Epithelial cell of prostate (primary cell): Measurements from ENCODE around the gene PPP1R1B.

Experiments
- DNase-seq: peaks from one replicate; pipeline ENCODE4 v3.0.0-alpha.2; 2011; ENCODE audit warnings: low read depth, low spot score
- H3K27ac ChIP-seq: fragments of 450-650 bp; 2 replicates; pipeline ENCODE4 v1.5.1; 2017; ENCODE audit warnings: mild to moderate bottlenecking

PPP1R1B gene

DNA sequence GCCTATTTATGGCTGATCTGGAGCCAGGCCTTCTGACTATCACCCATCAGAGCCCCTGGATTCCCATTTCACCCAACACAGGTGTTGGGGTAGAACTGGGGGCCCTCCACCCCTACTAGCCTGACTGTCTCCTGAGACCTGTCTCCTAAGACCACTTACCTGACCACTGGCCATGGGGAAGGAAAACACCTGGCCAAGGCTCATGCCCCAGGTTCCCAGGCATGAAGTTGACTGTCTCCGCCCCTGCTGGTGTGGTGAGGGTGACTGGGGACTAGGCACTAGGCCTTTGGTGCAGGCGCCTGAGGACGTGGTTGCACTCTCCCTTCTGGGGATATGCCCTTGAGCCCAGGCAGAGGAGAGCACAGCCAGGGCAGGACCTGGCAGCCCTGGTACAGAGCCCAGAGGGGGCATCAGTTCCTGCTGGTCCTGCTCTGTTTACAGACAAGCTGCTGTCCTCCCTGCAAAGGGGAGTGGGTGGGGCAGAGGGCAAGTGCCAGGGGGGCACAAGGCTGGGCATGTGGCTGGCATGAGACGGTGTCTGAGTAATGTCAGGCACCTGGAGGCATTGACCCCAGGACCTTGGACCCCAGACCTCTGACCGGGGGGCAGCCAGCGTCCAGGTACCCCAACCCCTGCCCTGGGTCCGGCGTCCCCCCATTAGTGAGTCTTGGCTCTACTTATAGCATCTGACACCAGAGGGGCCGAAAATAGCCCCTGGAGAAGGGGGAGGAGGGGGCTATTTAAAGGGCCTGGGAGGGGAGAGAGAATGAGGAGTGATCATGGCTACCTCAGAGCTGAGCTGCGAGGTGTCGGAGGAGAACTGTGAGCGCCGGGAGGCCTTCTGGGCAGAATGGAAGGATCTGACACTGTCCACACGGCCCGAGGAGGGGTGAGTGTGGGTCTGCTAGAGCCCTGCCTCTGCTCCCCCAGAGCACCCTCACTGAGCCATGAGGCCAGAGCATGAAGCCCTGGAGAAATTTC lies 38.1 kb downstream of the PPP1R1B start, which contains the start of gene TCAP:
Gene TCAP, plus strand, starts transcription at position 769 of the 981 bp plus-strand sequence. Its CDS starts 11 bp downstream, at position 780.
- no peak for DNase-seq
- no peak within 1 kb of the TSS for H3K27ac ChIP-seq

DNA sequence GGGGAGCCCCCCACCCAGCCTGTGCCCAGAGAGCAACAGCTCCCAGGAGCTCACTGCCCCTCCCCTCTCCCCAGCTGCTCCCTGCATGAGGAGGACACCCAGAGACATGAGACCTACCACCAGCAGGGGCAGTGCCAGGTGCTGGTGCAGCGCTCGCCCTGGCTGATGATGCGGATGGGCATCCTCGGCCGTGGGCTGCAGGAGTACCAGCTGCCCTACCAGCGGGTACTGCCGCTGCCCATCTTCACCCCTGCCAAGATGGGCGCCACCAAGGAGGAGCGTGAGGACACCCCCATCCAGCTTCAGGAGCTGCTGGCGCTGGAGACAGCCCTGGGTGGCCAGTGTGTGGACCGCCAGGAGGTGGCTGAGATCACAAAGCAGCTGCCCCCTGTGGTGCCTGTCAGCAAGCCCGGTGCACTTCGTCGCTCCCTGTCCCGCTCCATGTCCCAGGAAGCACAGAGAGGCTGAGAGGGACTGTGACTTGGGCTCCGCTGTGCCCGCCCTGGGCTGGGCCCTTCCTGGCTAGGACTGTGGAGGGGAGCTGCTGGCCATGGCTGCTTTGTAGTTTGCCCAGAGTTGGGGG lies 39.0 kb downstream of the PPP1R1B start:
- DNase-seq: no peak
- H3K27ac ChIP-seq: no peak overlapping the region

DNA sequence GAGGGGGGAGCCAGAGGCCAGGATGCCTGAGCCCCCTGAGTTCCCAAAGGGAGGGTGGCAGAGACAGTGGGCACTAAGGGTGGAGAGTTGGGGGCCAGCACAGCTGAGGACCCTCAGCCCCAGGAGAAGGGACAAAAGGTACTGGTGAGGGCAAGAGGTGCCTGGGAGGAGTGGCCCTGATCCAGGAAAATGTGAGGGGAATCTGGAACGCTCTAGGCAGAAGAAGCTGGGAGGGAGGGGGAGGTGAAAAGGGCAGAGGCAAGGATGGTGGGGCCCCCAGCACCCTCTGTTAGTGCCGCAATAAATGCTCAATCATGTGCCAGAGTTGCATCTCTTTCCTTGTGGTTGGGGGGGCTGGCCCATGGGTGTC lies 39.5 kb downstream of the PPP1R1B start:
- no peak overlapping the region for H3K27ac ChIP-seq
- no peak for DNase-seq

DNA sequence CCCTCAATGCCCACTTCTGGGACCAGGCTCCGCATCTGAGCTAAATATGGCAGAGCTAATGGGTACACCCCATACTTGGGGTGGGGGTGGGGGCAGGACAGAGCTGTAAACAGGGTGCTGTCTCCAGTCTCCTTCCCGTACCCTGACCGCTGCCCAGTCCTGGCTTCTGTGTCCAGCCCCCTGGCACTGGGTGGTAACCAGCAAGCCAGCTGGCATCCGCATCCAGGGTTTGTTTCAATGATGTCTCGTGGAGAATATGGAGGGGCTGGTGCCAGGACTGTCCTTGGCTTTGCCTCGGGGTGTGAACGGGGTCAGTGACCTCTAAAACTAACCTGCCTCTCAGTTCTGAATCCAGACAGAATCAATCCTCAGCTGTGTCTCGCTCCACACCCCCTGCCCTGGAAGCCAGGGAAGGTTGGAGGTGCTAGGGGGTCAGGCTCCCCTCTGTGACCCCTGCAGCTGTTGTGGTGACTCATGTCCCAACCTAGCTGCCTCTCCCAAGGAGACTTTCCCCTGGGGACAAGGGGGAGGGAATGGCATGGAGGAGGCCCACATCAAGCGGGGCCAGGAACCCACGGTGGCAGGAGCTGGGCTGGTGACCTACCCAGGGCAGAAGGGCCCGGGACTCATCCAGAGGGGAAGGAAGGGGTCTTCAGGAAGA lies 40.0 kb downstream of the PPP1R1B start:
- DNase-seq: no peak
- H3K27ac ChIP-seq: no peak overlapping the region

DNA sequence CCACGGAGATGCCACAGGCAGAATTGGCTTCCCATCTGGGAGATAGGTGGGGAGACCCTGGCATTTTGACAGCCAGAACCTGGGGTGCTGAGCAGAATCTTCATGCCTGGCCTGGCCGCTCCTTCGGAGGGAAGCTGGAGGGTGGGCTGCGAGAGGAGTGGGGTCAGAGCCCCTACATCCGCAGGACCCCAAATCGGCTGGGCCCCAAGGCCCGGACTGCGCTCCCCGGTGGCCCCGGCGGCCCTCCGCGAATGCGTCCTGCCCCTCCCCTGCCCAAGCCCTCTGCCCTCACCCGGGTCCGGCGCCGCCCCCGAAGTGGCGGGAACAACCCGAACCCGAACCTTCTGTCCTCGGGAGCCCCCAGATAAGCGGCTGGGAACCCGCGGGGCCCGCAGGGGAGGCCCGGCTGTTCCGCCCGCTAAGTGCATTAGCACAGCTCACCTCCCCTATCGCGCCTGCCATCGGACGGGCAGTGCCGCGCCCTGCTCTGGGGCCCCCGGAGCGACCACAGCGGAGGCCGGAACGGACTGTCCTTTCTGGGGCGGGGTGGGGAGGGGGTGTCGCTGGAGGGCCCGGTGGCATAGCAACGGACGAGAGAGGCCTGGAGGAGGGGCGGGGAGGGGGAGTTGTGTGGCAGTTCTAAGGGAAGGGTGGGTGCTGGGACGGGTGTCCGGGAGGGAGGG lies 40.7 kb downstream of the PPP1R1B start:
- DNase-seq: no peak
- no peak overlapping the region for H3K27ac ChIP-seq

DNA sequence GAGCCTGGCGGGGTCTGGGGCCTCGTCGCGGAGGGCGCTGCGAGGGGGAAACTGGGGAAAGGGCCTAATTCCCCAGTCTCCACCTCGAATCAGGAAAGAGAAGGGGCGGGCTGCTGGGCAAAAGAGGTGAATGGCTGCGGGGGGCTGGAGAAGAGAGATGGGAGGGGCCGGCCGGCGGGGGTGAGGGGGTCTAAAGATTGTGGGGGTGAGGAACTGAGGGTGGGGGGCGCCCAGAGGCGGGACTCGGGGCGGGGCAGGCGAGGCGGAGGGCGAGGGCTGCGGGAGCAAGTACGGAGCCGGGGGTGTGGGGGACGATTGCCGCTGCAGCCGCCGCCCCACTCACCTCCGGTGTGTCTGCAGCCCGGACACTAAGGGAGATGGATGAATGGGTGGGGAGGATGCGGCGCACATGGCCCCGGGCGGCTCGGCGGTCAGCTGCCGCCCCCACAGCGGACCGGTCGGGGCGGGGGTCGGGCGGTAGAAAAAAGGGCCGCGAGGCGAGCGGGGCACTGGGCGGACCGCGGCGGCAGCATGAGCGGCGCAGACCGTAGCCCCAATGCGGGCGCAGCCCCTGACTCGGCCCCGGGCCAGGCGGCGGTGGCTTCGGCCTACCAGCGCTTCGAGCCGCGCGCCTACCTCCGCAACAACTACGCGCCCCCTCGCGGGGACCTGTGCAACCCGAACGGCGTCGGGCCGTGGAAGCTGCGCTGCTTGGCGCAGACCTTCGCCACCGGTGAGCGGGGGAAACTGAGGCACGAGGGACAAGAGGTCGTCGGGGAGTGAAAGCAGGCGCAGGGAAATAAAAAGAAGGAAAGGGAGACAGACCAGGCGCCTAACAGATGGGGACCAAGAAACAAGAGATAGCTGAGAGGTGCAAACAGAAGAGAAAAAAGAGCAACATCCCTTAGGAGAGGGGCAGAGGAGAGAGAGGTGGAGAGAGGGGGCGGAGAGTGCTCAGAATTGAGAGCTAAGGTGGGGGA lies 41.5 kb downstream of the PPP1R1B start, which contains the start of gene PNMT:
Gene PNMT, plus strand, starts transcription at position 509 of the 980 bp plus-strand sequence. Its CDS starts 23 bp downstream, at position 532.
- DNase-seq: no peak
- no peak within 1 kb of the TSS for H3K27ac ChIP-seq

DNA sequence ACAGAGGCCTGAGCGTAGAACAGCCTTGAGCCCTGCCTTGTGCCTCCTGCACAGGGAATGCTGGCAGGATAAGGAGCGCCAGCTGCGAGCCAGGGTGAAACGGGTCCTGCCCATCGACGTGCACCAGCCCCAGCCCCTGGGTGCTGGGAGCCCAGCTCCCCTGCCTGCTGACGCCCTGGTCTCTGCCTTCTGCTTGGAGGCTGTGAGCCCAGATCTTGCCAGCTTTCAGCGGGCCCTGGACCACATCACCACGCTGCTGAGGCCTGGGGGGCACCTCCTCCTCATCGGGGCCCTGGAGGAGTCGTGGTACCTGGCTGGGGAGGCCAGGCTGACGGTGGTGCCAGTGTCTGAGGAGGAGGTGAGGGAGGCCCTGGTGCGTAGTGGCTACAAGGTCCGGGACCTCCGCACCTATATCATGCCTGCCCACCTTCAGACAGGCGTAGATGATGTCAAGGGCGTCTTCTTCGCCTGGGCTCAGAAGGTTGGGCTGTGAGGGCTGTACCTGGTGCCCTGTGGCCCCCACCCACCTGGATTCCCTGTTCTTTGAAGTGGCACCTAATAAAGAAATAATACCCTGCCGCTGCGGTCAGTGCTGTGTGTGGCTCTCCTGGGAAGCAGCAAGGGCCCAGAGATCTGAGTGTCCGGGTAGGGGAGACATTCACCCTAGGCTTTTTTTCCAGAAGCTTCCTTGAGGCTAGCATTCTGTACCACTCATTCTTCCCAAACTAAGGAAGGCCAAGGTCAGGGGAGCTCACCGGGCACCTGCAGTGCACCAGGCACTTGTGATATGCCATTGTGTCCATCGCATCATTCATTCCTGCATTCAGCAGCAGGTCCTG lies 43.4 kb downstream of the PPP1R1B start:
- DNase-seq: no peak
- H3K27ac ChIP-seq: no peak overlapping the region

DNA sequence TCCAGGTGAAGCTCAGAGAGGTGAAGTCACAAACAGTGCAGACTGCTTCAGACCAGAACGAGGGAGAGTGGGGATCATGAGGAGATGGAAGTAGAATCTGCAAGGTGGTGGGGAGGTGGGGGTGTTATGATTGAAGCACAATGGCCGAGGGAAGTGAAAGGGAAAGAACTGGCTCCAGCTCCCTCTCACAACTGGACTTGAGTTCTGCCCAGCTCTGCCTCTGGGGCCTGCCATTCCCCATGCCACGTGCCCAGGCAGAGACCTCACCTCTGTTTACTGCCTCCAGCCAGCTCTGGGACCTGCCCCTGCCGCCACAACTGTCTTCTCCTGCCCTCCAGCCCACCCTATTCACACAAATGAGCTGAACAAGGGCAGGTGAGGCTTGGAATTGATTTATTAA lies 44.0 kb downstream of the PPP1R1B start:
- H3K27ac ChIP-seq: no peak overlapping the region
- DNase-seq: no peak

DNA sequence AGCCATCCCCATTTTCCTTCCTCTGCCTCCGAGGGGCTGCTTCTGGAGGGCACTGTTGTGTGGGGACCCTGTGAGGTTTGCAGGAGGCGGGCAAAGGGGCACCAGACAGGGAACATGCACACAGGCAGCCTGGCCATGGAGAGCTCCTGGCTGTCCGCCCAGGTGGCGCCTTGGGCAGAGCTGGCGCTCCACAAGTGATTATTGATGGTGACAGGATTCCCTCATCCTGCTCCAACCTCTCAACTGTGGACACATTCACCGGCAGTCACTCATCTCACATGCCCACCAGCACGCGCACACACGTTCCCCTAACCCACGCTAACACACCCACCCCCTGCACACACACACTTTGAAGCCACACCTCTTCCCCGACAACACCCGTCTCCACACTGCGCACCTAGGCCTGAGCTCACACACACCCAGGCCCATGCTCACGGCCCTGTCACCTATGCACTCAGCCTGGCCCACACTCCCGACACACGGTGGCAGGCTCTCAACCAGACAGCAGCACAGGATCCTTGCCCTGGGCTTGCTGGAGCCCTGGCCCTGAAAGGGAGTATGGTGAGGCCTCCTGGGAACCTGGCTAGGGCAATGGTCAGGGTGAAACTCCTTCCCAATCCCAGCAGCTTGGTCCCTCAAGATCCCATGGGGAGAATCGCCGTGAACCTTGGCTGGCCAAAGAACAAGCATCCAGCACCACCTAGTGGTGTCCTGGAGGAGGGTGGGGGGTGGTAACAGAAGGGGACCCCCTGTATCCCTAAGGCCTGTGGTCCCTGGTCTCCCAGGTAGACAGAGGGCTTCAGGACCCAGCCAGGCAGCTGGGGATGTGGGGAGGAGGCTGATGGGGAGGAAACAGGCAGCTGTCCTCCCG lies 45.1 kb downstream of the PPP1R1B start:
- no peak overlapping the region for H3K27ac ChIP-seq
- no peak for DNase-seq

DNA sequence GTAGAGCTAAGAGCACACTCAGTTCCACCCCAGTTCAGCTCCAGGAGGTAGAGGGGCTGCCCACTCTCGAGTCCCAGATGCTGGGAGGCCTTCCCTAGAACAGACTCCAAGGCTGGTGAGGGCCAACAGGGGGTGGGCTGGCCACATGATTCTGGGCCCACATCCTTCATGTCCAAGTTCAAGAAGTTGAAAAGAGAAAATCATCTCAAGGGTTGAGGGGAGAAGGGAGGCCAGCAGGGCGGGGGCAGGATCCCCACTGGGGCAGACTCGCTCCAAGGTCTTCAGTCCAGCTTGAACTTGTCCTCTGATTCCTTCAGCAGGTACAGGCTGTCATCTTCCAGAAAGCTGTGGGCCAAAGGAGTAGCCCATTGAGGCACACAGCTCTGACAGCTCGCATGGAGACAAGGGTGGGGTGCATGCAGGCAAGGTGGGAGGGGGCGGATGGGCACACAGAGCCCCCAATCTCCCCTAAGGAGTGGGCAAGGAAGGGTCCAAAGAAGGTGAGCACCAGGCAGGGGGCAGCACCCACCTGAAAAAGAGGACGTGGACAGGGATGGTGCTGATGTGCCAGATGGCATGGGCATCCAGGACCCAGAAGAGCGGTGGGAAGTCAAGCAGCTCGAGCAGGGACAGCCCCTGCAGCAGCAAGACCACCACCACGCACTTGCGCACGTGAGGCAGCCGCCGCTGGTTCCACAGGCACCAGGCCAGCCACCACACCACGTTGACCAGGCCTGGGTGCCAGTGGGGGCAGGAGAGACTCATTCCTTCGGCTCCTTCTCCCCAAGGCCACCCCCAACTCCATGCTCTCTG lies 46.0 kb downstream of the PPP1R1B start:
- no peak overlapping the region for H3K27ac ChIP-seq
- DNase-seq: no peak

DNA sequence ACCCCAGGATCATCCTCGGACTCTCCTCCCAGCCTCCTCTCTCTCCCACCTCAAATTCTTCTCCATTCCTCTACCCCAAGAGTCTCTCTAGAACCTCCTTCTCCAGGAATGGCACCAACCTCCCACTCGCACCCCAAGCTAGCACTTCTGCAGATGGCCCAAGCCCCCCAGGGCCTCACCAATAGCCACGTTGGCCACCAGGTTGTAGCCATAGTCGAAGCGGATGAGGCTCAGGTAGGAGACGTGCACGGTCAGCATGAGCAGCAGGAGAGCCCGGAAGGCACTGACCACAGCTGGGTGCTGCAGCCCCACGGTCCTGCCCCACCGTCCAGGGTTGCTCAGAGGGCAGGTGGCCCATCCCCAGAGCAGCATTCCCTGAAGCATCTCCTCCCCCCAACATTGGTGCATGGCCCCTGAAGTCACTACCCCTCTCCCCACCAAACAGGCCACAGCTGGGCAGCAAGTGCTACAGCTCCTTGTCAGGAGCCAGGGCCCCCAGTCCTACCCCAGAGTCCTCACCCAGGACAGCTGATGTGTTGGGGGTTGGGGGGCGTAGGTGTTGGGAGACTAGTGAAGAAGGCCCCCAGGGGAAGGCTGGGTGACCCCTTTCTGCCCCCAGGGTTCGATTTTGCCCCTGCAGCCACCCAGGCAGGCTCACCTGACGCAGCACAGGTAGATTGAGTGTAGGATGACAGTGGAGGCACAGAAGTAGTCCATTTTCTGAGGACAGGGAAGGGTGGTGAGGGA lies 46.8 kb downstream of the PPP1R1B start:
- DNase-seq: no peak

DNA sequence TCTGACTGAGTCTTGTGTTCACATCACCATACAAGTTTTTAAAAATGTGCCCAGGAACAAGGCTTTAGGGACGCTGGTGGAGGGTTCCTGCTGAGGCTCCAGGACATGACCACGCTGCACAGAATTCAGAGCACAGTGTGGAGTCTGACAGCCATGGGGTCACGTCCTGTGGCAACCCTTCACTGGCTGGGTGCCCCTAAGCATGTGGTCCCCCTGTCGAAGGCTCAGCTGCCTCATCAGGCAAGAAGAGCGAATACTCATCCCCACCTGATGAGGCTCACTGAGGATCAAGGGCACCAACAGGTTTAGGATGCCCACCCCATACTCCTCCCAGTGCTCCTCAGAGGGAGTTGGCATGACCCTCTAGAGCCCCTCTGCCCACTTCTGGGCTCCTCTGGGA lies 47.4 kb downstream of the PPP1R1B start:
- no peak overlapping the region for H3K27ac ChIP-seq
- DNase-seq: no peak

More for the DNA sequence above, 46.8 kb downstream of the PPP1R1B start:
- no peak overlapping the region for H3K27ac ChIP-seq

DNA sequence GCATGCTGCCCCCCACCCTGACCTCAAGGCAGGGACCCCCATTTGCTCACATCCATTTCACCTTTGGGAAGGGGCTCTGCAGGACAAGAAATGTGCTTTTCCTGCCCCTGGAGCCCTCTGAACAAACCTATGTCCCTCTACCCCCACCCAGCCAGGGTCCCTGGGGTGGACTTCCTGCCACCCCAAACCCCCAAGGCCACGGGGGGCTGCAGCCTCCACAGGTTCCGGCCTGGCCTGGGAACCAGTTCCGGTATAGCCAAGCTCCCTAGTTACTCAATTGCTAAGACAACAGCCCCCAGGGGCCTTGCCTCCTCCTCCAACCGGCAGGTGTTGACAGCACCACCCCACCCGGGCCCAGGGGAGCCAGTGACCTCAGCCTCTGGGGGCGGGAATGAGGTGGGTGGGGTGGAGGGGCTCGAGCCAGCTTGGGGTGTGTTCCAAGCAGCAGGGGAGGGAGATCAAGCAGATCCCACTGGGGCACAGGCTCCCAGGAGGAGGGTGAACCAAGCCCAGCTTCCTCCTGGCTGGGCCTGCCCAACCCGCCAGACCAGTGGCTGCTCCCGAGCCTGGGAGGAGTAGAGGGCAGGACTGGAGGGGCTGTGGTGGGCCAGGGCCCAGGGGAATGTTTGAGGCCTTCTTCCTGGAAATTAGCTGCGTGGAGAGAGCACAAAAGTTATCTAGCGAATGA lies 48.1 kb downstream of the PPP1R1B start:
- DNase-seq: no peak
- H3K27ac ChIP-seq: peak overlapping the region; percentile 7

DNA sequence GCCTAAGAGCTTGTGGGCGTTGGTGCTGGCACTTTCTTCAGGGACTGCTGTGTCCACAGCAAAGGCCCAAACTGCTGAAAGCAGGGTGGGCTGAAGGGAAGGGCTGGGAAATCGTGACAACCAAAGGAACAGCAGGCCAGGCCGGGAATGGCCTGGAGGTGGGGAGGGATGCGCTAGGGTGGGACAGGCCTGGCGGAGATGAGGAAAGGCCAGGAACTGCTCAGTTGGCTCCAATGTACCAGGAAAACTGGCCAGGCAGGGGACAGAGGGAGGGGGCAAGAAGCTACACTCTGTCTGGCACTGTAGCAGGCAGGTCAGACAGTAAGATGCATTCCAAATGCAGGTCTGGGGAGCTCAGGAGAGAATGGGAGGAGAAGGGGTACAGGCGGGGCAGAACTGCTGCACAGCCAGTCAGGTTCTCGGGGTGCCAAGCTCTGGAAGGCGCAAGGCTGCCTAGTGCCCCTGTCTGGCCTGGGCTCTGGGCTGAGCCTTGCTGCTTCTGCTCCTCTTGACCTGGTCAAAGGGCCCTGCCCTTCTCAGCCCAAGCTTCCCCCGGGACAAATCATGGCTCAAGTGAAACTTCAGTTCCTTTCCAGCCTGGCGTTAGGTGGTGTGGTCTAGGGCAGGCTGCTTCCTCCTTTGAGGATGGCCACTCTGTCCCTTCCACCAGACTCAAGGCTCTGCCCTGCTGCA lies 48.8 kb downstream of the PPP1R1B start:
- peak overlapping the region; percentile 7 for H3K27ac ChIP-seq
- no peak for DNase-seq
